Mammary epithelial cell (primary cell): ENCODE measurements around the gene FOXN3.

Experiments
- EZH2 ChIP-seq: IDR thresholded peaks from 2 replicates; pipeline ENCODE4 v1.6.1; 2012; ENCODE audit warnings: low read length, inconsistent platforms, borderline replicate concordance
- TF ChIP-seq, protein P1 (sequence below), 2 donors: IDR thresholded peaks in 1 of 2; conservative IDR thresholded peaks in 1 of 2; 2 replicates each; pipeline ENCODE4 v1.5.1; 2011 to 2012; ENCODE audit warnings: inconsistent platforms in 2 of 2, low read length in 2 of 2, mild to moderate bottlenecking in 2 of 2, control low read depth in 1 of 2, low read depth in 1 of 2; ENCODE audit not compliant: insufficient read depth in 1 of 2; ENCODE audit errors: extremely low read depth in 1 of 2

GRCh38 chr14:89350152-89350551, 66.9 kb downstream of the FOXN3 start:
- TF ChIP-seq, protein P1, sequence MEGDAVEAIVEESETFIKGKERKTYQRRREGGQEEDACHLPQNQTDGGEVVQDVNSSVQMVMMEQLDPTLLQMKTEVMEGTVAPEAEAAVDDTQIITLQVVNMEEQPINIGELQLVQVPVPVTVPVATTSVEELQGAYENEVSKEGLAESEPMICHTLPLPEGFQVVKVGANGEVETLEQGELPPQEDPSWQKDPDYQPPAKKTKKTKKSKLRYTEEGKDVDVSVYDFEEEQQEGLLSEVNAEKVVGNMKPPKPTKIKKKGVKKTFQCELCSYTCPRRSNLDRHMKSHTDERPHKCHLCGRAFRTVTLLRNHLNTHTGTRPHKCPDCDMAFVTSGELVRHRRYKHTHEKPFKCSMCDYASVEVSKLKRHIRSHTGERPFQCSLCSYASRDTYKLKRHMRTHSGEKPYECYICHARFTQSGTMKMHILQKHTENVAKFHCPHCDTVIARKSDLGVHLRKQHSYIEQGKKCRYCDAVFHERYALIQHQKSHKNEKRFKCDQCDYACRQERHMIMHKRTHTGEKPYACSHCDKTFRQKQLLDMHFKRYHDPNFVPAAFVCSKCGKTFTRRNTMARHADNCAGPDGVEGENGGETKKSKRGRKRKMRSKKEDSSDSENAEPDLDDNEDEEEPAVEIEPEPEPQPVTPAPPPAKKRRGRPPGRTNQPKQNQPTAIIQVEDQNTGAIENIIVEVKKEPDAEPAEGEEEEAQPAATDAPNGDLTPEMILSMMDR (conservative IDR thresholded peaks at IDR 0.05 in 1 of 2, IDR thresholded peaks at IDR 0.05 in 1 of 2; ENCODE audit: extremely low read depth in 1 of 2, insufficient read depth in 1 of 2, low read depth in 1 of 2, low read length in 2 of 2), result no peak
- no peak for TF ChIP-seq EZH2
